Endothelial cell of umbilical vein (primary cell): ENCODE results near the gene VLDLR.

Experiments used
- EZH2 ChIP-seq: IDR thresholded peaks from 2 replicates; pipeline ENCODE4 v1.6.1; 2012; ENCODE audit warnings: borderline replicate concordance, low read depth, mild to moderate bottlenecking, moderate library complexity, low read length, inconsistent platforms; ENCODE audit not compliant: severe bottlenecking
- MYC ChIP-seq: IDR thresholded peaks from one replicate; pipeline ENCODE4 v1.6.1; 2011; ENCODE audit warnings: mild to moderate bottlenecking, low read depth, low read length
- POLR2A ChIP-seq: IDR thresholded peaks from 2 replicates; pipeline ENCODE4 v1.6.1; 2012; ENCODE audit warnings: low read depth, mild to moderate bottlenecking, control low read depth, low read length
- POLR2AphosphoS5 ChIP-seq: IDR thresholded peaks from 2 replicates; pipeline ENCODE4 v1.6.1; 2012; ENCODE audit warnings: low read depth, mild to moderate bottlenecking, control low read depth, low read length, moderate library complexity; ENCODE audit not compliant: insufficient read depth
- TF ChIP-seq, protein P1 (sequence below), 2 donors: IDR thresholded peaks; 1 replicate in 1 of 2; 2 replicates in 1 of 2; pipeline ENCODE4 v1.5.1; 2011; ENCODE audit warnings: low read length in 2 of 2, mild to moderate bottlenecking in 2 of 2, moderate library complexity in 2 of 2, control low read depth in 1 of 2, inconsistent platforms in 1 of 2, low read depth in 1 of 2; ENCODE audit not compliant: insufficient read depth in 1 of 2; ENCODE audit errors: extremely low read depth in 1 of 2
- TF ChIP-seq, protein P2 (sequence below): IDR thresholded peaks from 2 replicates; pipeline ENCODE4 v1.6.1; 2011; ENCODE audit not compliant: insufficient read depth, insufficient read length

DNA sequence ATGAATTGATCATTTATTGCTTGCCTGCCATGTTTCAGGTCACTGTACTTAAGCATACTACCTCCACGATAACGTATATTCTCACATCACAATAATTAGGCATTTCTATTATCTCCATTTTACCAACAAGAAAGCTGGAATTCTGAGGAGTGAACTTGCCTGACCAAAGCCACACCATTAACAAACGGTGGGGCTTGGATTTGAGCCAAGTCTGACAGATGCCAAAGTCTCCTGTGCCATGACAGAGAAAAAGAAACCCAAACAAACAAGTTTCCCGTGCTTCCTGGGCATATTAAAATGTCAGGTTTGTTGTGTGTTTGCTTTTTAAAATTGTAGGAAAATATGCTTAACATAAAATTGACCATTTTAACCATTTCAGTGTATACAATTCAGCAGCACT lies 54.9 kb downstream of the VLDLR start:
- TF ChIP-seq POLR2AphosphoS5: no peak
- TF ChIP-seq, protein P1, sequence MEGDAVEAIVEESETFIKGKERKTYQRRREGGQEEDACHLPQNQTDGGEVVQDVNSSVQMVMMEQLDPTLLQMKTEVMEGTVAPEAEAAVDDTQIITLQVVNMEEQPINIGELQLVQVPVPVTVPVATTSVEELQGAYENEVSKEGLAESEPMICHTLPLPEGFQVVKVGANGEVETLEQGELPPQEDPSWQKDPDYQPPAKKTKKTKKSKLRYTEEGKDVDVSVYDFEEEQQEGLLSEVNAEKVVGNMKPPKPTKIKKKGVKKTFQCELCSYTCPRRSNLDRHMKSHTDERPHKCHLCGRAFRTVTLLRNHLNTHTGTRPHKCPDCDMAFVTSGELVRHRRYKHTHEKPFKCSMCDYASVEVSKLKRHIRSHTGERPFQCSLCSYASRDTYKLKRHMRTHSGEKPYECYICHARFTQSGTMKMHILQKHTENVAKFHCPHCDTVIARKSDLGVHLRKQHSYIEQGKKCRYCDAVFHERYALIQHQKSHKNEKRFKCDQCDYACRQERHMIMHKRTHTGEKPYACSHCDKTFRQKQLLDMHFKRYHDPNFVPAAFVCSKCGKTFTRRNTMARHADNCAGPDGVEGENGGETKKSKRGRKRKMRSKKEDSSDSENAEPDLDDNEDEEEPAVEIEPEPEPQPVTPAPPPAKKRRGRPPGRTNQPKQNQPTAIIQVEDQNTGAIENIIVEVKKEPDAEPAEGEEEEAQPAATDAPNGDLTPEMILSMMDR (IDR thresholded peaks at IDR 0.05; ENCODE audit: extremely low read depth in 1 of 2, insufficient read depth in 1 of 2, low read depth in 1 of 2, low read length in 2 of 2): no peak
- TF ChIP-seq POLR2A: no peak
- TF ChIP-seq, protein P2, sequence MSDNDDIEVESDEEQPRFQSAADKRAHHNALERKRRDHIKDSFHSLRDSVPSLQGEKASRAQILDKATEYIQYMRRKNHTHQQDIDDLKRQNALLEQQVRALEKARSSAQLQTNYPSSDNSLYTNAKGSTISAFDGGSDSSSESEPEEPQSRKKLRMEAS: no peak
- no peak for TF ChIP-seq MYC
- no peak for TF ChIP-seq EZH2
